ENCODE measurements around the gene PAX1.

The PAX1 gene

GRCh38 chr20:21741266-21741665 is 35.8 kb downstream of the PAX1 start:
- no peak for DNase-seq

GRCh38 chr20:21762646-21763045 is 57.2 kb downstream of the PAX1 start:
- DNase-seq = no peak

- DNase-seq = no peak
These were observed 61.8 kb downstream of the PAX1 start for GRCh38 chr20:21767200-21767738.

GRCh38 chr20:21767739-21768223 is 62.3 kb downstream of the PAX1 start:
- no peak for DNase-seq
